HG03280 (cell line): Measurements from ENCODE around the gene TMEM117.
"Not testable (repeated sequence)": the region's sequence is repeated elsewhere in the genome, so short reads cannot be mapped to it uniquely, and the experiment has no call there.

Experiments used
- ATAC-seq: cut with Tn5 transposase; IDR thresholded peaks from one replicate; pipeline ENCODE4 v1.9.1; 2021; ENCODE audit warnings: mild to moderate bottlenecking, moderate library complexity; ENCODE audit not compliant: unreplicated experiment

TMEM117 gene

GRCh38 chr12:44162961-44163360 lies 327.1 kb downstream of the TMEM117 start:
- ATAC-seq: no peak

DNA sequence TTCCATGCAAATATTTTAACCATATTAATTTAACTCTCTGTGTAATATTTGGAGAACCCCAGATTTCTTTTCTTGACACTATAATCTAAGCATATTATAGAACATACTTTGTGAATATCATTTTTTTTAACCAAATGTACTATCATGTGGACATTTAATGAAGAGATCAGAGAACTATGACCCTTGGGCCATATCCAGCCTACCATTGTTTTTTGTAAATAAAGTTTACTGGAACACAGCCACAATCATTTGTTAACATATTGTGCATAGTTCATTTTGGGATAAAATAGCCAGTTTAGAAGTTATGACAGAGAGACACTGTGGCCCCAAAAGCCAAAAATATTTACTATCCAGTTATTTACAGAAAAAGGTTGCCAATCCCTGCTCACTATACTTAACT lies 338.2 kb downstream of the TMEM117 start:
- ATAC-seq: no peak

DNA sequence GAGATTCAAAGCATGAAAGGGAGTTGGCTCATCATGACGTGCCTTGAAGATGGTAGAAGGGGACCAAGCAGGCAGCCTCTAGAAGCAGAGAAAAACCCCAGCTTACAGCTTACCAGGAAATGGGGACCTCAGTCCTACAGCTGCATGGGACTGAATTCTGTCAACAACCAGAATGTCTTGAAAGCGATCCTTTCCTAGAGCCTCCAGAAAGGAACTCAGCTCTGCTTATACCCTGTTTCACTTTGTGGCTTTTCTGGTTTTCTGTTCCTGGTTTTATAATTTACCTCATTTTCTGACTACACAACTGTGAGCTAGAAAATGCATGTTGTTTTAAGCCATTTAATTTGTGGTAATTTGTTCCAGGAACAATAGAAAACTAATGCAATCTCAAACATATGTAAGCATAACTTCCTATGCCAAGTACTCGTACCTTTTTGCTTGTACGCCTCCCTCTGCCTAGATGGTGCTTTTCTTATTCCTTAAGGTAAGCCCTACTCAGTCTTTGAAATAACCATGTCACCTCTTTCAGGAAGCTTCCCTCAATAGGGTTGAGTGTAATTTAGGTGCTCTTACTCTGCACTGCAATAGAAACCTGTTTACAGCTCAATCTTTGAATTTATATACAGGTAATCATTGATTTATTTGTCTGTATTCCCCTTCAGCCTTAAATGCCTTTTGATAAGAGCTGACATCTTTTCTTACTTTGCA lies 348.8 kb downstream of the TMEM117 start:
- ATAC-seq: peak; percentile 80

GRCh38 chr12:44193281-44193680 lies 357.4 kb downstream of the TMEM117 start:
- ATAC-seq: peak; percentile 94

- not testable (repeated sequence) for ATAC-seq
Observed at GRCh38 chr12:44195719-44196118, 359.8 kb downstream of the TMEM117 start.

- no peak for ATAC-seq
Observed at GRCh38 chr12:44206045-44206444, 370.2 kb downstream of the TMEM117 start.

DNA sequence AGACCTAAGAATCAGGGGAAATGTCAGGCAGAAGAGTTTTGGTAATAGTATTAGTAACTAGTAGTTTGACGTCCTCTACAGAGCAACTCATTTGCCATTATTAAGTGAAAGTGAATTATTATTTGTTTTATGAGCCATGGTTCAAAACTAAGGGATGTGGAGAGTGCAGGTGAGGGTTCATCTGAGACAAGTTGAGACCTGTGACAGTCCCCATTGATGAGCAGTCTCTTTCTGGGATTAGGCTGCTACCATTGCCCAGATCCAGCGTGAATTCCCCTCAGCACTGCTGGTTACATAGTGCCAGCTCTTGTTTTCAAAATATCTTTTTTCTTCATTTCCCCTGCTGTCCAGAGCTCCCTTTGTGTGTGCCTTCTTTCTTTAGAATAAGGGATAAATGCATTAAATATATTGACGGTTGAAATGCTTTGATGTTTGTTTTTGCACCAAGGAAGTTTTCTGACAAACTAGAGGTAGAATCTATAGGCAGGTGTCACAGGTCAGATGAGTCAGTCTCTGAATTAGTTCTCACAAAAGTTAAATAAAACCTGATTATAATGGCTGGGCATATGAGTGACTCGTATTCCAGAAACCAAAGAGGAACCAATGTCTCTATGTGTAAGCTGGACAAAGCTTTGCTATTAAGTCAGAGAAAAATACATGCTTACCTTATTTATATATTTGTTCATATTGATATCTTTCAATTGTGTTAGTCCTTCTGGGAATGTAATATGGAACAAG lies 381.4 kb downstream of the TMEM117 start:
- ATAC-seq: no peak

- no peak for ATAC-seq
Observed at GRCh38 chr12:44223736-44224135, 387.9 kb downstream of the TMEM117 start.

GRCh38 chr12:44224399-44225148 lies 388.7 kb downstream of the TMEM117 start:
- no peak for ATAC-seq

- no peak for ATAC-seq
Observed at GRCh38 chr12:44225149-44225510, 389.2 kb downstream of the TMEM117 start.

GRCh38 chr12:44227616-44228015 lies 391.7 kb downstream of the TMEM117 start:
- ATAC-seq: no peak

- no peak for ATAC-seq
Observed at GRCh38 chr12:44229846-44230245, 394.0 kb downstream of the TMEM117 start.

DNA sequence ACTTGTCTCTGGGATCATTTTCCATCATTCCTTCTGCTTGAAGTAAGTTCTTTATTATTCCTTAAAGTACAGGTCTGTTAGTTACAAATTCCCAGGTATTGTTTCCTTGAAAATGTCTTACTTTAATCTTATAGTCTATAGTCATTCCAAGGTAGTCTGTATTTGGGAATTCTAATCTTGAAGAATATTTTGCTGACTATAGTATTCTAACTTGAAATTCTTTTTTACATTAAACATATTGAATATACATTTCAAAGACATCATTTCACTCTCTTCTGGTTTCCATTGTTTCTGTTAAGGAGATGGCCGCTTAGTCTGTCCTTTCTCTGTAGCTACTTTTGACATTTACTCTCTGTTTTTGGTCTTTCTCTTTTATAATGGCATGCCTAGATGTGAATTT lies 399.8 kb downstream of the TMEM117 start:
- no peak for ATAC-seq

GRCh38 chr12:44240186-44240585 lies 404.3 kb downstream of the TMEM117 start:
- no peak for ATAC-seq

GRCh38 chr12:44245932-44246331 lies 410.1 kb downstream of the TMEM117 start:
- ATAC-seq: no peak

DNA sequence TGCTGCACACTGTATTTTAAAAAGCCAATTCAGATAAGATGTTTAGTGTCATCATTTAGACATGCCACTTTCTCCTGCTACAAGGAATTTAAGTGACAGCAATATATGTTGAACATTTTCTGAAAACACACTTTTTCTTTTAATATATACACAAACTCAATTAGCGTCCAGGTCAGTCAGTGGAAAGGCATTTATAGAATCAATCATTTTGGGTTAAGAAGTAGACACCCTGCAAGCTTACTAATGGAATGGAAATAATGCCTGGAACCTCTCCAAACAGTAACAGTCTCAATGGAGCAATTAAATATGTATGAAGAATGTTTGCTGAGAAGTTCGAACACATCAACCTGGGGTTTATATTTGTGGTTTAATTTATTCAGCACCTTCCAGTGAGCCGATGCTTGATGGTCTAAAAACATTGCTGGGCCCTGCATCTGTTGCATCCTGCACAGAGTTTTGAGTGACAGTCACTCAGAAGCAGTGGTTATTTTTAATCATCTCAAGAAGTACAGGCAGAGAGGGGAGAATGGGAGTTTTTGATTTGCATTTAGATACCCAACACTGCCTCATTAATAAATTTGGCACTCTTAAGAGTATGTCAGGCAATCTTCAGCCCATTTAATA lies 410.7 kb downstream of the TMEM117 start:
- no peak for ATAC-seq

DNA sequence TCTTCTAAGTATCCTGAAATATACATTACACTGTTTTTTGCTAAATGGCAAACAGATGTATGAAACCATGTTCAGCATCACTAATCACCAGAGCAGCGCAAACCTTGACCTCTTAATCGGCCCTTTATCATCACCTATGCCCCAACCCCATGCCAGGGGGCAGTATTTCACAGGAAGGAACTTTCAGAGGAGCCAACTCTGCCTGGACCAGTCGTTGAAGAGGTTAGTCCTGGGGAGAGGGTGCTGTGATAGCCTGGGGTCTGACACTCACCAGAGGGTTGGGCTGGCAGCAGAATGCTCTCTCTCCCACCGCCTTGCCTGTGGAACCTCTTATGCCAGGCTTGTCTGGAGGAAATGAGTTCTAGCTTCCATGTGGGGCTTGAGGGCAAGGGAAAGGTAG lies 411.7 kb downstream of the TMEM117 start:
- no peak for ATAC-seq

DNA sequence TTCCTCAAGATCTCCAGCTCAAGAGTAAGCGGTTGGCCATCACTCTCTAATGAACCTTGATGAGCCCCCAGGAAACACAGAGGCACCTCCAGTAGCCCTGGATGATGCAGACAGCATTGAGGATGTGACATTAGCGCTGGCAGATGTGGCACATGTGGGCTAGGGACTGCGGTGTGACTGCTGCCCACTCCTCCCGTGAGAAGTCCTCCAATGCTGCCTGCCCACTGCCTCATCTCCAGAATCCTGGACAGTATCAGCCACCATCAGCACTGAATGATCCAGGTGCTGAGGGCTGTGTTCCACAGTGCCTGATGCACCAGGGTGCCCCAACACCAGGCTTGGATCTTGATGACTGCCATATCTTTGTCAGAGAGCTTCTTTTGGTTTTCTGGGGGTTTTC lies 412.6 kb downstream of the TMEM117 start:
- ATAC-seq: no peak

GRCh38 chr12:44250440-44250839 lies 414.6 kb downstream of the TMEM117 start:
- ATAC-seq: not testable (repeated sequence)

- no peak for ATAC-seq
Observed at GRCh38 chr12:44253338-44253856, 417.5 kb downstream of the TMEM117 start.

- ATAC-seq: no peak
Observed at GRCh38 chr12:44258246-44258645, 422.4 kb downstream of the TMEM117 start.
